Middle frontal gyrus (tissue), 1 donor: ENCODE data around the gene VAV3.

Experiments used
- DNase-seq: peaks from one replicate; pipeline ENCODE4 v3.0.0-alpha.2; 2015; ENCODE audit warnings: low spot score; ENCODE audit errors: extremely low spot score

VAV3 gene

GRCh38 chr1:107936498-107937481 lies 28.2 kb downstream of the VAV3 start:
- no peak for DNase-seq

- DNase-seq: no peak
Observed at GRCh38 chr1:107935396-107936064, 29.4 kb downstream of the VAV3 start.

GRCh38 chr1:107934578-107934977 lies 30.4 kb downstream of the VAV3 start:
- no peak for DNase-seq

- DNase-seq: no peak
Observed at GRCh38 chr1:107933736-107934135, 31.2 kb downstream of the VAV3 start.

- DNase-seq: no peak
Observed at GRCh38 chr1:107930292-107930691, 34.7 kb downstream of the VAV3 start.

- no peak for DNase-seq
Observed at GRCh38 chr1:107927820-107928219, 37.2 kb downstream of the VAV3 start.

GRCh38 chr1:107926436-107927080 lies 38.4 kb downstream of the VAV3 start:
- no peak for DNase-seq

DNA sequence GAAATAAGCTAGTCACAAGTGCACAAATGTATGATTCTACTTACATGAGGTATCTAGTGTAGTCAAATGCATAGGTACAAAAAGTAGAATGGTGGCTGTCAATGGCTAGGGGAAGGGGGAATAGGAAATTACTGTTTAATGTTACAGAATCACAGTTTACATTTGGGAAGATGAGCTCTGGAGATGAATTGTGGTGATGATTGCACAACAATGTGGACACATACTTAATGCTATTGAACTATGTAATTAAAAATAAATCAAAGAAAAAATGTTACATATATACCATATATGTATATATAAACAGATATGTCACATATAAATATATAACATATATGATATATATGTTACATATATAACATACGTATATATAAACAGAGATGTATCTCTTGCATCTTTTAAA lies 39.4 kb downstream of the VAV3 start:
- no peak for DNase-seq

- DNase-seq: no peak
Observed at GRCh38 chr1:107920999-107921398, 44.0 kb downstream of the VAV3 start.

DNA sequence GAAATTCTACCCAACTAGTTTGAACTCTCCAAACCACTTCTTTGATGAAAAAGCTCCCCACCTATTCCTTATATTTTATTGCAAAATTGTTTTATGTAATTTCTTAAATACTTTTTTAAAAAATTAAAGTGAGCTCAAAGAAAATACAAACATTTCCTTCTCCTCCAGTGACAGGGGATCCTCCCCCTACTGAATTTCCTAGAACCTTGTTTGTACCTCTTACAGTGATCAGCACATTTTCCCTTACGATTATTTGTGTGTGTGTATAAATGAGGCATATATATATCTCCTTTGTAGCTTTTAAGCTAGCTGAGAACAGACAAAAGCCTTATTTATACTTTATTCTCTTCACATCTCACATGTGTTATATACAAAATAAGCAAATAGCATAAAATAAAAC lies 44.4 kb downstream of the VAV3 start:
- no peak for DNase-seq

DNA sequence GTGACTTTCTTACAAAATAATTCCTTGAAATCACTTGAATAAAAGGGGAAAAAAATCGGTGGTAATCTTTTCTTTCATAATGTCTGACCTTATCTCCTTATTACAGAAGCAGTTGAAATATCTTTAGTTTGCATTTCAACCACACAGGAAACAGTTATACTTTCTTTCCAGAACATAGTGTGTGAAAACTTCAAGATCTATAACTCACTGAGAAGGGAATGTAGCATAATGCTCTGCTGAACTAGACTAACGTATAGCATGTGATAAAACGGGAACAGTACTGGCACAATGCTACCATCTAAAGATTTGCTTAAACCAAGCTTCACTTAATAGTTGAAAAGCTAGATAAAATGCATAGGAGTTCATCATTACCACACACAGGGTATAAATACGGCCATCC lies 45.0 kb downstream of the VAV3 start:
- DNase-seq: no peak

GRCh38 chr1:107914119-107914765 lies 50.7 kb downstream of the VAV3 start:
- DNase-seq: no peak

- DNase-seq: no peak
Observed at GRCh38 chr1:107912656-107913055, 52.3 kb downstream of the VAV3 start.

GRCh38 chr1:107900090-107900945 lies 64.7 kb downstream of the VAV3 start:
- no peak for DNase-seq

GRCh38 chr1:107899655-107900054 lies 65.3 kb downstream of the VAV3 start:
- no peak for DNase-seq

DNA sequence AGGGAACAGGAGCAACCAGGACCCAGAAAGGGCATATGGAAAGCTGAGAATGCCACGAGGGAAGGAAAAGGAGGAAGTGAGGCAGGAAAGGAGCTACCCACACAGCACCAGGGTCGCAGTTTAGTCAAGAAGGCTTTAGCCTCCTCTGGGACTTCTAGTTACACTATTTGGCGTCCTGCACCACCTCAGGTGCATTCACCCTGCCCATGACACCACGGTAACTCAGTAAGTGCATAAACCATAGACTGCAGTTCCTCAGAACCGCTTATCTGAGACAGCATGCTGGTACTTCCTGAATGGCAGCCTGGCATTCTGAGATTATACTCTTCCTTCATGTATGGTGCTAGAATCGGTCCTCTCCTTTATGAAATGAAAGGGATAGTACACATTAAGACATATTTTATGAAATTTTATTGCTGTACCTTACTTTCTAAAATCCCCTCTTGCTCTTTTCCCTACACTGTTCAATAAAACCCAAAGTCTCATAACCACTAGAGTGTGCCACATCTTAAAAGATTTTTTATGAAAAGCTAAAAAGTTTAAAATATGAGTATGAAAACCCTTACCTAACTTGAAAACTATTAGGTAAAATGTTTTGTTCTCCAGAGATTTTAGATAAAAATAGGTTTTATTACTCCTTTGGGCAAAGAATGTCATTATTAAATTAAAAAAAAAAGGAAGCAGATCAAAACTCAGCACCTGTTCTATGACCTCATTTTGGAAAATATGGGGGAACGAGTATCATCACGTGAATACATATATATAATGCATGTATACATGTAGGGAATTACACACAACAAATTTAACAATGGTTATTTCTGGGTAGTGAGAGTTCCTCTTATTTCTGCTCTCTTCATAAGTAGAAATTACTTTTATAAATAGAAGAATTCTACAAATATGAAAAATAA lies 67.3 kb downstream of the VAV3 start:
- no peak for DNase-seq

- no peak for DNase-seq
Observed at GRCh38 chr1:107896936-107897335, 68.0 kb downstream of the VAV3 start.

- no peak for DNase-seq
Observed at GRCh38 chr1:107896401-107896800, 68.6 kb downstream of the VAV3 start.

GRCh38 chr1:107895403-107896191 lies 69.4 kb downstream of the VAV3 start:
- no peak for DNase-seq
